Left colon (tissue), 2 donors: ENCODE measurements around the gene GLT1D1. TPM values are rescaled to one million over a fixed set of nuclear protein-coding genes. Genes with fewer than 3 reads are reported as not detected.
"Not testable (repeated sequence)": the region's sequence is repeated elsewhere in the genome, so short reads cannot be mapped to it uniquely, and the experiment has no call there.

Experiments used
- ATAC-seq: fragments of 200-7000 bp; cut with Tn5 transposase; one replicate; pipeline ENCODE4 v1.9.1; 2020; ENCODE audit warnings: mild to moderate bottlenecking, moderate library complexity
- DNase-seq, 2 donors: peaks; one replicate each; pipeline ENCODE4 v3.0.0-alpha.2; 2020
- intact Hi-C, 2 donors: fragments of 100-400 bp; cut with DNase I in 1 of 2; cut with micrococcal nuclease in 1 of 2; formaldehyde crosslinking; loops; one replicate each; pipeline versions ENCODE4 v1.11.2 to v1.14.0; 2022; cut with DNase I, micrococcal nuclease
- total RNA-seq, 2 donors: library from RNA; stranded (reverse); fragmentation: NEBNext Ultra II Directional; extraction: Animal tissue kit (Norgen Biotek cat#: 25700); gene quantifications; one replicate each; pipeline ENCODE4 v1.2.1, GENCODE V29; 2021
- donor health status: DM: no; HTN: no; CAD: no.
- donor health status: DM: yes; HTN: yes; CAD: no.

Gene GLT1D1
- total RNA-seq, 2 donors from 2014 or later = not detected

DNA sequence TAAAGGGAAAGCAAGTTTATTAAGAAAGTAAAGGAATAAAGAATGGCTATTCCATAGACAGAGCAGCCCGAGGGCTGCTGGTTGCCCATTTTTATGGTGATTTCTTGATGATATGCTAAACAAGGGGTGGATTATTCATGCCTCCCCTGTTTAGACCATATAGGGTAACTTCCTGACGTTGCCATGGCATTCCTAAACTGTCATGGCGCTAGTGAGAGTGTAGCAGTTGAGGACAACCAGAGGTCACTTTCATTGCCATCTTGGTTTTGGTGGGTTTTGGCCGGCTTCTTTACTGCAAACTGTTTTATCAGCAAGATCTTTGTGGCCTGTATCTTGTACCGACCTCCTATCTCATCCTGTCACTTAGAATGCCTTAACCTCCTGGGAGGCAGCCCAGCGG is 3.5 kb upstream of the GLT1D1 start:
- ATAC-seq, DNase-seq, intact Hi-C loops: not testable (repeated sequence)

DNA sequence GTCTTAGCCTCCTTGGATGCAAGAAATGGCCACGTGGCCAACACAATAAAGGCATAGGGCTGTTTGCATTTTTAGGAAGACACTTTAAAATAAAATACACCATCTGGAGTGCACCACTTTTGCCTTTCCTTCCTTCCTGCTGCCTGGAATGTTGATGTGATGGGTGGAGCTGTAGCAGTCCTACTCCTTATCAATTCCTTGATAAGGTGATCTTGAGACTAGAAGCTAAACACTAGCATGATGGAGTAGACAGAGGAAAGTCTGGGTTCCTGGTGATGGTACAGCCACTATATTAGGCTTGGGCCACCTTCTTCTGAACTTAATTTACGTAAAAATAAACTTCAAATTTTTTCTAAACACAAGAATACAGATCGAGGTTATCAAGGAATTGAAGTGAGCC is 2.9 kb upstream of the GLT1D1 start:
- ATAC-seq = no peak
- DNase-seq = no peak
- intact Hi-C loops = no loop called here

DNA sequence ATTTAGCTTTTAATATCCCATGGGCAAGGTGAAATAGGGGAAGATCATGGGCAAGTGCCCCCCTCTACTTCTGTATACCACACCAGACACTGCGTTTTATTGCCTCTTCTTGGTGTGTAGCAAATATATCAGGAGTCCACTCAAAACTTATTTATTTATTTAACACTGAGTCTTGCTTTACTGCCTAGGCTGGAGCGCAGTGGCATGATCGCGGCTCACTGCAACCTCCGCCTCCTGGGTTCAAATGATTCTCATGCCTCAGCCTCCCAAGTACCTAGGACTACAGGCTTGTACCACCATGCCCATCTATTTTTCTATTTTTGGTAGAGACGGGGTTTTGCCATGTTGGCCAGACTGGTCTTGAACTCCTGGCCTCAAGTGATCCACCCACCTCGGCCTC is 1.8 kb upstream of the GLT1D1 start:
- ATAC-seq, intact Hi-C loops, DNase-seq: not testable (repeated sequence)

DNA sequence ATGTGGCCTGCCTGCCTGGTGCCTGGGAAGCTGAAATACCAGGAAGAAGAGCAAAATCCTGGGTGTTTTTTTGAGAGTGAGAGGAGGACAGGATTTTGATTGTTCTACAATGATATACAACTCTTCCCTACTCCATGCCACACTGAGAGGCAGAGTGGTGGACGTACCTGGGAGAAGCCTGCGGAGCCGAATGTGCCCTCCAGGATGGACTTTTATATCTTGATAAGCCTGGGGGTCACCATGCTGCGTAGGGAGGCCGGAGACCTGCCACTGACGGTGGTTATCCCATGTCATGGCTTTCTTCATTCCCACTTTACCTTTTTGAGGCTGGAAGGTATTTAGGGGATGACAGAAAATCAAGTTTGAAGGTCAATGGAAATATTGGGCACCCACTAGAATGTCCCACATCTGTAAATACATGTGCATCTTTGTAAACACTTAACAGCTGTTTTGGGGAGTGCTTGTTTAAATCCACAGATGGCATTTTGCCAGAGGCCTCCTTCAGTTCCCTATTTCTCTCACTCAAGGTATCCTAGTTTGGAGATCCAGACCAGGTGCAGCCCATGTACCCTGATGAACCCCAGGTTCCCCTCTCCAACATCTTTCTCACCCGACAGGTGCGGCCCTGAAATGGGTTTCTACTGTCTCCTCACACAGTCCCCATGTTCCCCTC is 1.1 kb upstream of the GLT1D1 start:
- no peak for DNase-seq
- intact Hi-C loops = no loop called here
- ATAC-seq = no peak

GRCh38 chr12:128853600-128854197 is 421 bp downstream of the GLT1D1 start:
- ATAC-seq (no peak), DNase-seq (no peak)
- intact Hi-C loops = no loop called here

GRCh38 chr12:128856035-128856790 is 2.9 kb downstream of the GLT1D1 start:
- DNase-seq (no peak), ATAC-seq (no peak)
- intact Hi-C loops = no loop called here

DNA sequence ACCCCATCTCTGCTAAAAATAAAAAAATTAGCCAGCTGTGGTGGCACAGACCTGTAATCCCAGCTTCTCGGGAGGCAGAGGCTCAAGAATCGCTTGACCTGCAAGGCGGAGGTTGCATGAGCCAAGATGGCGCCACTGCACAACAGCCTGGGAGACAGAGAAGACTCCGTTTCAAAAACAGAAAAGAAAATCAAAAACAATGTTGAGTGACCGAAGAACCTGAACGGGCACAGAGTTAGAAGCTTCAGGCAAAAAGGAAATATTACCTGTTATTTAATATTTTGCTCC is 3.5 kb downstream of the GLT1D1 start:
- ATAC-seq (no peak), DNase-seq (no peak)
- intact Hi-C loops = no loop called here

DNA sequence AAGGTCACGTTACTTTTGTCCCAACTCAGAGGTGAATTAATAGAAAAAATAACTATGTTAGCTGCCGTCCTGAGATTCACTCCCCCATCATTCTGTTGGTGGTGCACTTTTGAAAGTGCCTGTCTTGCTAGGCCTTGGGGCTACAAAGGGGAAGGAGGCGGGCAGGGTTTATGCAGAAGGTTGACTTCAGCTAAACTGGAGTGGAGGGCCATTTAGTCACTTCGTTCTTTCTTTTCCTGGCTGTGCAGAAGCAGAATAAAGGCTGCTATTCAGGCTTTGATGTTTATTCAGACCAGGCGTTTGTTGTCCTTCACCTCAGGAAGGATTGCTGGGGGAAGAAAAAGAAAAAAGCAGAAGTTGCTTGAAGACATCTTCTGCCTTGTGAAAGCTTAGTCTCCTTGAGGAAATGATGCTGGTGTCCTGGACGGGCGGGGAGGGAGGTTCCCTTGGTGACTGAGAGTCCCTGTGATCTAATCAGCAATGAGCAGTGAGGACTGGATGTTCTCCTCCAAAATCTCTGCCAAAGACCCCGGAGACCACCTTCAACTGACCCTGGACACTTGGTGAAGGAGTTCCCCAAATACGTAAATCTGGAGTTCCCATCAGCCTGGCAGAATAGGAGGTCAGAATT is 4.0 kb downstream of the GLT1D1 start:
- intact Hi-C loops = no loop called here
- no peak for DNase-seq
- no peak for ATAC-seq

- DNase-seq (no peak), ATAC-seq (no peak)
- intact Hi-C loops = no loop called here
Measured at GRCh38 chr12:128859311-128859710, 6.0 kb downstream of the GLT1D1 start.

- ATAC-seq (no peak), DNase-seq (no peak)
- intact Hi-C loops = no loop called here
Measured at GRCh38 chr12:128861226-128862016, 8.1 kb downstream of the GLT1D1 start.

DNA sequence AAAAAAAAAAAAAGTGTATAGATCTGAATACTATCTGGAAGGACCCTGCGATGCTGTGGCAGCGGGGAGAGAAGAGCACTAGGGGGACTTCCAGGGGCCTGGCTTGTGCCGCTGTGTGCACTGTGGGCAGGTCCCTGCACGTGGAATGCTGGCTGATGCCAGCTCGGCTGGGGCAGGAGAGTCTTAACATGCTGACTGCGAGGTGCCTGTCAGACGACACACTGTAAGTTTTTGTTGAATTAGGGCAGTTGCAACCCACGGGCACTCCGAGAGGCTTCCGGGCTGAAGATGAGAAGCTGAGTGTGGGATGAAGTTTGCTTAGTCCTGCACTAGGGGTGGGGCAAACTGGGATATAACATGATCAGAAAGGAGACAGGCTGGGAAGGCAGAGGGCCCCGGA is 10.7 kb downstream of the GLT1D1 start:
- intact Hi-C loops = no loop called here
- no peak for ATAC-seq
- no peak for DNase-seq

GRCh38 chr12:128864516-128865186 is 11.4 kb downstream of the GLT1D1 start:
- DNase-seq (no peak), ATAC-seq (no peak)
- intact Hi-C loops = no loop called here

- DNase-seq = no peak
- intact Hi-C loops = no loop called here
- no peak for ATAC-seq
Measured at GRCh38 chr12:128867466-128867865, 14.2 kb downstream of the GLT1D1 start.

DNA sequence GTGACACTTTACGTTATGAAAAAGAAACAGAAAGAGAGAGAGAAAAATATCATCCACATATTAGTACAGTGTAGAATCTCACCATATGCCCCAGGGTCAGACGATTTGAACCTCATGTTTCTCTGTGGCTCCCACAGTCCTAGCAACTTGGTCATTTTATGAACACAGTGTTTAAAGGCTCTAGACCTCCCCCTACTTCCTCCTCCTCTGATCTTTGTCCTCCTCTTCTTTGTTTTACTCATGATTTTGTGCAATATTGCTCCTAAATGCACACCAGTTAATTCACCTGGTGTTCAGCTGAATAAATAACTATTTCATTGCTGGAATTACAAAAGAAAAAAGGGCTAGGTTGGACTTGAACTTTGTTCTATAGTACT is 18.2 kb downstream of the GLT1D1 start:
- ATAC-seq (no peak), DNase-seq (no peak)
- intact Hi-C loops = no loop called here

- no peak for DNase-seq
- intact Hi-C loops = no loop called here
- no peak for ATAC-seq
Measured at GRCh38 chr12:128872303-128872702, 19.0 kb downstream of the GLT1D1 start.

DNA sequence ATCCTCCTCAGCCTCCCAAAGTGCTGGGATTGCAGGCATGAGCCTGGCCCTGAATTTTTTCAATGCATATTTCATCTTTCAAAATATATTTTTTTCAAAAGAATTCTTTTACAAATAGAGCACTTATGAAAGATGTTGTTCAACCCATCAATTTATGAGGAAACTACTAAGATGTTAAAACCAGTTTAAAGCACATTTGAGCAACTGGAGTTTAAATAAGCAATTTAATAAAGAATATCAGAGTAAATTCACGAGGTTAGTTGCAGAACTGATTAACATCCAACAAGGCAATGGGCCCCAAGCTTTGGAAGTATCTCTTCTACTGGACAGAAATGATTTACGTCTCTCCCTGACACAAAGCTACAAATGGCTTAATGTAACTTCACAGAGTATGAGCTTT is 23.3 kb downstream of the GLT1D1 start:
- no peak for DNase-seq
- intact Hi-C loops = no loop called here

GRCh38 chr12:128879898-128880764 is 26.9 kb downstream of the GLT1D1 start:
- DNase-seq = no peak
- intact Hi-C loops = no loop called here
- no peak for ATAC-seq

More for the DNA sequence above, 23.3 kb downstream of the GLT1D1 start:
- ATAC-seq = no peak

DNA sequence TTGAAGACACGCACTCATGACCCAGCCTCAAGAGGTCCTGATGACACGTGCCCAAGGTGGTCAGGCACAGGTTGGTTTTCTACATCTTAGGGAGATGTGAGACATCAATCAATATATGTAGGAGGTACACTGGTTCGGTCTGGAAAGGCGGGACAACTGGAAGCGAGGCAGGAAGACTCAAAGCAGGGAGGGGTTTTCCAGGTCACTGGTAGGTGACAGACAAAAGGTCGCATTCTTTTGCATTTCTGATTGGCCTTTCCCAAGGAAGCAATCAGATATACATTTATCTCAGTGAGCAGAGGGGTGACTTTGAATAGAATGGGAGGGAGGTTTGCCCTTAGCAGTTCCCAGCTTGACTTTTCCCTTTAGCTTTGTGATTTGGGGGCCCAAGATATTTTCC is 38.6 kb downstream of the GLT1D1 start:
- intact Hi-C loops = no loop called here
- no peak for DNase-seq
- no peak for ATAC-seq
